Measurements from ENCODE around the gene GAPDHS. TPM values are rescaled to one million over a fixed set of nuclear protein-coding genes. Genes with fewer than 3 reads are reported as not detected.

GAPDHS gene
- not detected for polyA plus RNA-seq (ENCODE audit: insufficient read length)

DNA sequence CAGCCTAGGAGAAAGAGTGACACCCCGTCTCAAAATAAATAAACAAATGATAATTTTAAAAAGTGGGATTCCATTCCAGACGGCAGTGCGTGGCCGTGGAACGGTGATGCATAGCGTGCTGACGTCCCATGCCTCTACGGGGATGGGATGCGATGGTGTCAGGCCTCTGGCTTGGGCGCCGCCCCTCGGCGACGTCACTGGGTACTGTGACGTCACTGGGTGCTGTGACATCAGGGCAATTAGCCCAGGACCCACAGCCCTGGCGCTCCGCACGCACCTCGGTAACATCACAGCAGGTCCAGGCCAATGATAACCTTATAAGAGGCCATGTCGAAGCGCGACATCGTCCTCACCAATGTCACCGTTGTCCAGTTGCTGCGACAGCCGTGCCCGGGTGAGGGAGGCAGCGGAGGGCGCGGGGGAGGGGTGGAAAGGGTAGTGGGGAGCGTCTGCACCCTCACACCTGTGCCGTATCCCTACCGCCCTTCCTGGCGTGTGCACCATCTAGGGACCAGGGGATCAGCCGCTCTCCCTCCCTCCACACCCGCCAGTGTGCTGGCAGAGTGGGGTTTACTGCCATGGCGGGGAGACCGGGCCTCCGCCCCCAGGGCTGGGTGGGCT lies at the start of gene GAPDHS:
GAPDHS (plus strand) TSS at position 256 of the 621 bp plus-strand sequence; CDS start at position 328, 72 bp downstream.
- DNase-seq (ENCODE audit: low read depth) = no peak

DNA sequence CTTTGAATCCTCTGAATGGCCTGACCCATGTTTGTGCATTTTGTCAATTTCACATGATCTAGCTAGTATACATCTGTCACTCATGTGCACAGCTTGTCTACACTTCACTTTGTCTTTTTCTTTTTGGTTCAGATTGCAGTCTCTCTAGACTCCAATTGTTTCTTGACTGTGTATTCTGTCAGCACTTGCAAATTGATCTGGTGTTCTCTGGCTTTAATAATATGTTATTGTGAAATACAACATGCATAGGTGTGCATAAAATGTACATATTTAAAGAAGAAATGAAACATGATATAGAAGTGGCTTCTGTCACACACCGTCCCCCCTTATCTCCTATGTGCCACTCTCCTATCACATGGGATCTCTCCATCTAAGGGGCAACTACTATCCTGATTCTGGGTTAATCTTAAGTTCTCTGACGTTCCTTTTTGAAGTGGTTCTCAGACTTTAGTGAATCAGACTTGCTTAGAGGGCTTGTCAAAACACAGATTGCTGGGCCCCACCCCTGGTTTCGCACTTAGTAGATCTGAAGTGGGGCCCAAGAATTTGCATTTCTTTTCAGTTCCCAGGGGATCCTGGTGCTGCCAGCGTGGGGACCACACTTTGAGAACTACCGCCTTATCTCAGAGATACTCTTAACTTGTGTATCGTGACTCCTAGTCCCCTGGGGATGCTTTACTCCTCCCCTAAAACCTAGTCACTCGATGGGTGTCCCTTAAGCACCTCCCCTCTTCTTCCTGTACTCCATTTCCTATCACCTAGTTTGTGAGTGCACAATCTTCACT lies 48.8 kb upstream of the GAPDHS start:
- no peak for DNase-seq (ENCODE audit: low read depth)

- no peak for DNase-seq (ENCODE audit: low read depth)
Observed at GRCh38 chr19:35486268-35486708, 47.0 kb upstream of the GAPDHS start.

DNA sequence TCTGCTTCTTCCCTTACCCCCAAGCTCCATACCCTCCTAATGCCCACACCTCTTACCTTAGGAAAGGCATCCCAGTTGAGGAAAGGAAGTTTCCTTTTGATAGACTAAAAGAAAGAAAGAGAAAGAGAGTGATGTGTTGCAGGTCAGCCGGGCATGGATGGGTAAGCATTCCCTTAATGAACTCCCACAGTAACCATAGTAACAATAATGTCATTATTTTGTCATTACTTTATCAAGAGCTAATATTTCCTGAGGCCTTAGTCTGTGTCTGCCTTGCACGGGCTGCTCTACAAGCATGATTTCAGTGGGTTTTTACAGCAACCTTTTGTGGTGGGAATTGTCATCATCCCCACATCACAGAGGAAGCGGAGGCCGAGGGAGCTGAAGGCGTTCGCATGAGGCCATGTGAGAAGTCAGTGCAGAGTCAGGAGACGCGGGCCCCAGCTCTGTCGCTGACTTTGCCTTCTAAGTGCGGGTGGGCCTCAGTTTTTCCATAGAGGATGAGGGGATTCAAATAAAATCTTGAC lies 45.5 kb upstream of the GAPDHS start:
- no peak for DNase-seq (ENCODE audit: low read depth)

- DNase-seq (ENCODE audit: low read depth) = no peak
Observed at GRCh38 chr19:35488677-35489076, 44.6 kb upstream of the GAPDHS start.

- no peak for DNase-seq (ENCODE audit: low read depth)
Observed at GRCh38 chr19:35490364-35490763, 42.9 kb upstream of the GAPDHS start, which contains the start of gene KRTDAP. Gene KRTDAP (minus strand): TSS chr19:35490464. CDS start chr19:35490442, 22 bp downstream.

- no peak for DNase-seq (ENCODE audit: low read depth)
Observed at GRCh38 chr19:35491836-35492360, 41.4 kb upstream of the GAPDHS start.

- no peak for DNase-seq (ENCODE audit: low read depth)
Observed at GRCh38 chr19:35493971-35494370, 39.3 kb upstream of the GAPDHS start.

DNA sequence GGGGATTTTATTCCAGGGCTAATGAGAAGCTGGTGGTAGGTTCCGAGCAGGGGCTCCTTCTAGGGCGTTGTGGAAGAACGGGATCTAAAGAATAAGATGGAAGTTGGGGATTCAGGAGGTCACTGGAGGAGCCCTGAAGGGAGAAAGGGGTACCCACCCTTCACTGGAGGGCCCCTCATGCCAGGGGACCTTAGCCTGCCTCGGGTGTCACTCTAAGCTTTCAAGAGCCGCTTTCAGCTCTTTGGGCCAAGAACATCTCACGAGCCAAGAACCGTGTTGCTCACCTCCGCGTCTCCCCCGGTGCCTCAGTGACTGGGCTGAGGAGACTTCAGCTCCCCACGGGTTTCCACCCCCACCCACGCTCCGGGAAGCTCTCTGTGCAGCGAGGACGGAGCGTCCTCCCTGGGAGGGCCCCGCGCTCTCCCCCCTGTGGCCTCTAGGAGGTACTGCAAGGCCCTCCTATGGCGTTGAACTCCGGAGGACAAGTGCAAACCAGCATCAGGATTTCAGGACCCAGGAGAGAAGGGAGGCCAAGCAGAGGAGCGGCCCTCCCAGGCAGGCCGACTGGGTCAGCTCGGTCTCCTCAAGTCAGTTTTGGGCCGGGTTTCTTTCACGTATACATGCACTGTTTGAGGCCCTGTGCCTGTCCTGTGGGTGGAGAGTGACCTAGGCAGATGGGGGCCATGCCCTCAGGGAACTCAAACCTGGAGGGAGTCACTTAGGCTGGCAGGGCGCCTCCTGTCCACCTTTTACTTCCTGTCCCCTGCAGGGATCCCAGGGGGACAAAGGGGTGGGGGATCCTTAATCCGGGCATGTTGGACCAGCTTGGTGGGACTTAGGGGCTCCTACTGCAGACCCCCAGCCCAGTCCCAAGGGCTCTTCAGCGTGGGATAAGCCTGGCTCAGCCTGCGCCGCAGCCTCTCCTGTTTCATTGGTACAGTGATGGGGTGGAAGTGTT lies 37.9 kb upstream of the GAPDHS start:
- no peak for DNase-seq (ENCODE audit: low read depth)

DNA sequence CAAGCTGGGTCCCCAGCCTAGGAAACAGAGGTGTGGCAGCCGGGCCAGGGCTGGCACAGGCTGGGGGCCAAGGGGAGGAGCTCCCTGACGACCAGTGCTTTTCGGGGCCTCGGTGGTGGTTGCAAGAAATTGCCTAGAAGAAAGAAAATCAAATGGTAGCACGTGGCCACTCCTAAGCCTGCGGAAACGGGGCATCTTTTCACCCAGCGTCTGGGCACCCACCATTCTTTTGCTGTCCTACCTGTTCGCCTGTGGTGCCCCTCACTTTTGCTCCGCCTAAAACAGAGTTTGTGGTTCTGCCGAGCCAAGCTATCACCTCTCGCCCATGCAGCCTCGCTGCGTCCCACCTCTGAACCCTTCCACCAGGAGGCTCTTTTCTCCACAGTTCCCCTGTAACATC lies 35.9 kb upstream of the GAPDHS start:
- no peak for DNase-seq (ENCODE audit: low read depth)

DNA sequence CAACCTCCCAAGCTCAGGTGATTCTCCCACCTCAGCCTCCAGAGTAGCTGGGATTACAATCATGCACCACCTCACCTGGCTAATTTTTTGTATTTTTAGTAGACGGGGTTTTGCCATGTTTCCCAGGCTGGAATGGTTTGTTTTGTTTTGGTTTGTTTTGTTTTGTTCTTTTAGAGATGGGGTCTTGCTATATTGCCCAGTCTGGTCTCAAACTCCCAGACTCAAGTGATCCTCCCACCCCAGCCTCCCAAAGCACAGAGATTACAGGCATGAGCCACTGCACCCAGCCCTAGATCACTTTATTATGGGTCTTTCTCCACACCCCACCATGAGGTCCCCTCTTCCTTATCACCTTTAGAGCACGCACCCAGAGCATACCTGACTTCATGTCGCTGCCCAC lies 35.0 kb upstream of the GAPDHS start:
- DNase-seq (ENCODE audit: low read depth) = no peak

- DNase-seq (ENCODE audit: low read depth) = no peak
Observed at GRCh38 chr19:35498984-35499527, 34.2 kb upstream of the GAPDHS start.

DNA sequence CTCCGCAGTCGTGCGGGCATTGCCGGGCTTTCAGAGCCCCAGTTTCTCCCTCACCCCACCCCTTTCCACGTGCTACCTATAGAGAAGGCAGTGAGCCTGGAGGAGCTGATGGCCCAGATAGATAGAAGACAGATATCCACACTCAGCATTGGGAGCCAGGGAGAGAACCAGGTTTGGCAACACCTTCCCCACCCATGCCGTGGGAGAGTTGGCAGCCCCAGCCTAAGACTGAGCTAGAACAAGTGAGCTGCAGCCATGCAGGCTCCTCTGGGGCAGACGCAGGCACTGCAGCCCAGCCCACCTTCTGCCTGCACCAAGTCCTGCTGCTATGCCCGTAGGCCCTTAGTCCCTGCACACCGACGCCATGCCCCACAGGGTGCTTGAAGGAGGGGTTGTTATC lies 32.6 kb upstream of the GAPDHS start:
- DNase-seq (ENCODE audit: low read depth) = no peak

GRCh38 chr19:35501684-35502083 lies 31.6 kb upstream of the GAPDHS start:
- DNase-seq (ENCODE audit: low read depth) = no peak

DNA sequence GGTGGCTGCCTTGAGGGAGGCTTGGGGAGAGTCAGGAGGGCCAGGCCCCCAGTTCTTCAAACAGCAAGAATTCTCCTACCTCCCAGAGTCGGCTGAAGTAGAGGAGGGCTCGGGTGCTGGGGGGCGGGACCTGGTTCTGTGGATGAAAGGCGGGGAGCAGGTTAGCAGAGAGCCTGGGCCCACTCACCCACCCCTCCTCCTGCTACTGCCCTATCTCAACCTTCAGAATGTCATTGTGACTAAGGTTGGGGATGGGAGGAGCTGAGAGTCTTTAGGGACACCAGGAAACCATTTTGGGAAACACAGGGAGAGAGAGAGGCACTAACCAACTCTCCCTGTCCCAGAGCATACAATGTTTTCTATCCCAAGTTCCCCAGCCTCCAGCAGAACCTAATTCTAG lies 30.5 kb upstream of the GAPDHS start:
- no peak for DNase-seq (ENCODE audit: low read depth)

GRCh38 chr19:35506011-35506410 lies 27.2 kb upstream of the GAPDHS start:
- DNase-seq (ENCODE audit: low read depth) = no peak

GRCh38 chr19:35507561-35507960 lies 25.7 kb upstream of the GAPDHS start:
- DNase-seq (ENCODE audit: low read depth) = no peak

DNA sequence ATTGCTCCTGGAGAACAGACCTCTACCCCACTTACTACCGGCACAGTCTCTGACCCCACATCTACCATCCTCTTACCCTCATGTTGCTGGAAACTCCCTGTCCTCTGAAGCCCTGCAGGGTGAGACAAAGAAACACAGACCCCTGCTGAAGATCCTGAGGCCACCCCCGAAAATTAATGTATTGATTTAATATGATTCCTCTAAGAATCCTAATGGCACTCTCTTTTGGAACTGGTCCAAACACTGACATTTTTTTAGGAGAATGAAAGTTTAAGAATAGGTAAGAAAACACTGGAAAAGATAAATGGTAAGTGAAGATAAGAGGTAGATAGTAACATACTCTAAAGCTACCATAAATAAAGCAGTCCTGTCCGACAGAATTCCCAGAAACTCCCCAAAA lies 25.1 kb upstream of the GAPDHS start:
- no peak for DNase-seq (ENCODE audit: low read depth)

GRCh38 chr19:35509018-35509652 lies 24.1 kb upstream of the GAPDHS start:
- no peak for DNase-seq (ENCODE audit: low read depth)

DNA sequence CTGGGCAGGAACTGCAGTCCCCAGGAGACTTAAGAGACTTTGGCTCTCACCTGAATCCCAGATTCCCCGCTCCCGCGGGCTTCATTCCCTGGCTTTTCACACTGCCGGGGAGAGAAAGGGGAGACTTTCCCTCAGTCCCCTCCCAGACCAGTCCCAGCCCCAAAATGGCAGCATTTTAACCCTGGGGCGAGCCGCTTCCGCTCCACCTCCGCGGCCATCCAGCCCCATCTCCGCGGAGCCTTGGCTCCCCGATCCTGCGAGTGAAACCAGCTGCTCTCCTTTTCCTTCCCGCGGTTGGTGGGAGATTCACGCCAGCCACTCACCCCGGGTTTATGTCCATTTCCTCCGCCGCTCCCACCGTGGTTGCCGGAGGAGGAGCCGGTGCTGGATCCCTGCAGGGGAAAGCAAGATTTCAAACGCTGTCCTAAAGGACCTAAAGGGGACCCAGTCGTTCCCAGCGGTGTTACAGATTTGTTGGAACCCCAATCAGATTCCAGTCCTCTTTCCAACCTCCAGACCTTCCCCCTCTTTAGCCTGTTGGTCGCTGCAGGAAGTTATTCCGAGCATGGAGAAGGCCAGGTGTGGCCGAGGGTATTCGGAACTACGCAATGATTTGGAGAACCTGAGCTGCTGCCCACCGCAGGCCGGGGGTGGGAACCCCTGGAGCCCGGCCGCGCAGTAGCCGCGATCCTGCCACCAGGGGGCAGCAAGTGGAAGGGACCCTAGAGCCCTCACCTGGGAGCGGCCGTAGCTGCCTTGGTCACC lies 23.2 kb upstream of the GAPDHS start:
- DNase-seq (ENCODE audit: low read depth) = no peak

Data from forelimb muscle (tissue), 1 donor.